ENCODE data around the gene KCNT2.

KCNT2 gene

GRCh38 chr1:196449460-196449859 is 158.8 kb downstream of the KCNT2 start:
- DNase-seq (ENCODE audit: low read depth in 3 of 3), result no peak

- DNase-seq (ENCODE audit: low read depth in 3 of 3), result no peak
Measured at GRCh38 chr1:196445775-196446174, 162.5 kb downstream of the KCNT2 start.

GRCh38 chr1:196444634-196445033 is 163.6 kb downstream of the KCNT2 start:
- no peak for DNase-seq (ENCODE audit: low read depth in 3 of 3)

- no peak for DNase-seq (ENCODE audit: low read depth in 3 of 3)
Measured at GRCh38 chr1:196442366-196442765, 165.9 kb downstream of the KCNT2 start.

GRCh38 chr1:196440711-196441110 is 167.5 kb downstream of the KCNT2 start:
- no peak for DNase-seq (ENCODE audit: low read depth in 3 of 3)

- DNase-seq (ENCODE audit: low read depth in 3 of 3), result no peak
Measured at GRCh38 chr1:196438329-196438728, 169.9 kb downstream of the KCNT2 start.

GRCh38 chr1:196437671-196438070 is 170.6 kb downstream of the KCNT2 start:
- no peak for DNase-seq (ENCODE audit: low read depth in 3 of 3)

GRCh38 chr1:196433000-196433399 is 175.2 kb downstream of the KCNT2 start:
- no peak for DNase-seq (ENCODE audit: low read depth in 3 of 3)

GRCh38 chr1:196427976-196428734 is 180.1 kb downstream of the KCNT2 start:
- DNase-seq (ENCODE audit: low read depth in 3 of 3), result no peak

- DNase-seq (ENCODE audit: low read depth in 3 of 3), result no peak
Measured at GRCh38 chr1:196425513-196425912, 182.7 kb downstream of the KCNT2 start.

GRCh38 chr1:196423612-196424011 is 184.6 kb downstream of the KCNT2 start:
- DNase-seq (ENCODE audit: low read depth in 3 of 3), result no peak

- DNase-seq (ENCODE audit: low read depth in 3 of 3), result no peak
Measured at GRCh38 chr1:196418772-196419171, 189.5 kb downstream of the KCNT2 start.

- no peak for DNase-seq (ENCODE audit: low read depth in 3 of 3)
Measured at GRCh38 chr1:196415978-196416377, 192.3 kb downstream of the KCNT2 start.

- no peak for DNase-seq (ENCODE audit: low read depth in 3 of 3)
Measured at GRCh38 chr1:196412326-196412725, 195.9 kb downstream of the KCNT2 start.

- no peak for DNase-seq (ENCODE audit: low read depth in 3 of 3)
Measured at GRCh38 chr1:196410768-196411167, 197.5 kb downstream of the KCNT2 start.

- no peak for DNase-seq (ENCODE audit: low read depth in 3 of 3)
Measured at GRCh38 chr1:196409586-196409985, 198.7 kb downstream of the KCNT2 start.

- no peak for DNase-seq (ENCODE audit: low read depth in 3 of 3)
Measured at GRCh38 chr1:196407358-196408051, 200.7 kb downstream of the KCNT2 start.

GRCh38 chr1:196405839-196406238 is 202.4 kb downstream of the KCNT2 start:
- no peak for DNase-seq (ENCODE audit: low read depth in 3 of 3)

- no peak for DNase-seq (ENCODE audit: low read depth in 3 of 3)
Measured at GRCh38 chr1:196403803-196404690, 204.2 kb downstream of the KCNT2 start.

GRCh38 chr1:196401891-196402290 is 206.3 kb downstream of the KCNT2 start:
- no peak for DNase-seq (ENCODE audit: low read depth in 3 of 3)

GRCh38 chr1:196401452-196401833 is 206.8 kb downstream of the KCNT2 start:
- no peak for DNase-seq (ENCODE audit: low read depth in 3 of 3)
